Measurements from ENCODE around the gene SGIP1. TPM values are rescaled to one million over a fixed set of nuclear protein-coding genes. Genes with fewer than 3 reads are reported as not detected.

SGIP1 gene
- polyA plus RNA-seq, 1 experiment, result 110 TPM

GRCh38 chr1:66690666-66691381, 156.9 kb downstream of the SGIP1 start:
- no peak for DNase-seq (ENCODE audit: low read depth, low spot score)
- no peak for TF ChIP-seq CTCF (IDR thresholded peaks at IDR 0.05; ENCODE audit: low read depth, low read length)
- no peaks in the 10 kb centered on the region for H3K27me3 ChIP-seq (ENCODE audit: control insufficient read depth, insufficient read depth, low read length)
- no peak overlapping the region for H3K4me3 ChIP-seq (ENCODE audit: low read depth, low read length)
- H3K27ac ChIP-seq (ENCODE audit: low read depth, low read length), result no peak overlapping the region
- no peaks in the 10 kb centered on the region for H3K9me3 ChIP-seq (ENCODE audit: control insufficient read depth, insufficient read depth, low read length)
- ChIA-PET CTCF (no interaction called here), POLR2A (no interaction called here)

- DNase-seq (ENCODE audit: low read depth, low spot score), result no peak
- TF ChIP-seq CTCF (IDR thresholded peaks at IDR 0.05; ENCODE audit: low read depth, low read length), result no peak
- CTCF ChIA-PET, result no interaction called here
- POLR2A ChIA-PET, result no interaction called here
- no peaks in the 10 kb centered on the region for H3K27me3 ChIP-seq (ENCODE audit: control insufficient read depth, insufficient read depth, low read length)
- H3K27ac ChIP-seq (ENCODE audit: low read depth, low read length), result no peak overlapping the region
- H3K9me3 ChIP-seq (ENCODE audit: control insufficient read depth, insufficient read depth, low read length), result no peaks in the 10 kb centered on the region
- no peak overlapping the region for H3K4me3 ChIP-seq (ENCODE audit: low read depth, low read length)
Observed at GRCh38 chr1:66692681-66693080, 158.7 kb downstream of the SGIP1 start.

- no peak overlapping the region for H3K27ac ChIP-seq (ENCODE audit: low read depth, low read length)
- no peak for DNase-seq (ENCODE audit: low read depth, low spot score)
- H3K9me3 ChIP-seq (ENCODE audit: control insufficient read depth, insufficient read depth, low read length), result no peaks in the 10 kb centered on the region
- POLR2A ChIA-PET, result no interaction called here
- no peak for TF ChIP-seq CTCF (IDR thresholded peaks at IDR 0.05; ENCODE audit: low read depth, low read length)
- no peaks in the 10 kb centered on the region for H3K27me3 ChIP-seq (ENCODE audit: control insufficient read depth, insufficient read depth, low read length)
- H3K4me3 ChIP-seq (ENCODE audit: low read depth, low read length), result no peak overlapping the region
- CTCF ChIA-PET, result no interaction called here
Observed at GRCh38 chr1:66693856-66694255, 159.9 kb downstream of the SGIP1 start.

GRCh38 chr1:66695116-66695515, 161.2 kb downstream of the SGIP1 start:
- H3K9me3 ChIP-seq (ENCODE audit: control insufficient read depth, insufficient read depth, low read length), result no peaks in the 10 kb centered on the region
- no peaks in the 10 kb centered on the region for H3K27me3 ChIP-seq (ENCODE audit: control insufficient read depth, insufficient read depth, low read length)
- TF ChIP-seq CTCF (IDR thresholded peaks at IDR 0.05; ENCODE audit: low read depth, low read length), result no peak
- CTCF ChIA-PET, result interaction anchor here (0.6 kb wide), 3 partner anchors 20 to 976 kb away, joined by 3 to 5 read pairs (median 3); no protein-coding TSS in a partner anchor
- no peak for DNase-seq (ENCODE audit: low read depth, low spot score)
- POLR2A ChIA-PET, result no interaction called here
- no peak overlapping the region for H3K27ac ChIP-seq (ENCODE audit: low read depth, low read length)
- no peak overlapping the region for H3K4me3 ChIP-seq (ENCODE audit: low read depth, low read length)

GRCh38 chr1:66696771-66697170, 162.8 kb downstream of the SGIP1 start:
- POLR2A ChIA-PET, result no interaction called here
- CTCF ChIA-PET, result no interaction called here
- no peaks in the 10 kb centered on the region for H3K27me3 ChIP-seq (ENCODE audit: control insufficient read depth, insufficient read depth, low read length)
- no peak for DNase-seq (ENCODE audit: low read depth, low spot score)
- no peak overlapping the region for H3K27ac ChIP-seq (ENCODE audit: low read depth, low read length)
- no peak overlapping the region for H3K4me3 ChIP-seq (ENCODE audit: low read depth, low read length)
- H3K9me3 ChIP-seq (ENCODE audit: control insufficient read depth, insufficient read depth, low read length), result no peaks in the 10 kb centered on the region
- no peak for TF ChIP-seq CTCF (IDR thresholded peaks at IDR 0.05; ENCODE audit: low read depth, low read length)

Data from AG04450 (cell line).